Natural killer cell (primary cell): ENCODE measurements around the gene ANKRD17. TPM values are rescaled to one million over a fixed set of nuclear protein-coding genes. Genes with fewer than 3 reads are reported as not detected.

Experiments
- ATAC-seq, 3 donors: fragments of 150-1000 bp in 2 of 3; fragments of 200-7000 bp in 1 of 3; cut with Tn5 transposase; 1 replicate in 1 of 3; 2 replicates in 2 of 3; pipeline ENCODE4 v1.10.0; 2021; ENCODE audit warnings: mild to moderate bottlenecking in 2 of 3, moderate library complexity in 2 of 3
- DNase-seq, 2 donors: peaks; one replicate each; pipeline versions ENCODE4 v3.0.0 to v3.0.0-alpha.2; 2013 to 2021; ENCODE audit warnings: mixed read lengths in 1 of 2
- H3K27ac ChIP-seq: one replicate; pipeline ENCODE4 v1.5.1; 2013; ENCODE audit warnings: mild to moderate bottlenecking, low read length
- H3K27me3 ChIP-seq: one replicate; pipeline ENCODE4 v1.6.1; 2013; ENCODE audit warnings: low read length; ENCODE audit not compliant: control insufficient read depth, insufficient read depth
- H3K36me3 ChIP-seq: one replicate; pipeline ENCODE4 v1.6.1; 2013; ENCODE audit warnings: low read length; ENCODE audit not compliant: control insufficient read depth, insufficient read depth
- H3K4me1 ChIP-seq: one replicate; pipeline ENCODE4 v1.6.1; 2013; ENCODE audit warnings: low read length; ENCODE audit not compliant: control insufficient read depth, insufficient read depth
- H3K4me3 ChIP-seq: one replicate; pipeline ENCODE4 v1.5.1; 2013; ENCODE audit warnings: low read length
- H3K9me3 ChIP-seq: one replicate; pipeline ENCODE4 v1.6.1; 2013; ENCODE audit warnings: low read length; ENCODE audit not compliant: control insufficient read depth, insufficient read depth
- H3K27ac Mint-ChIP-seq, 2 donors: one replicate each; pipeline ENCODE4 v1.8.0; 2022; ENCODE audit warnings: mild to moderate bottlenecking in 2 of 2, mixed read lengths in 2 of 2, moderate library complexity in 1 of 2
- H3K27me3 Mint-ChIP-seq, 2 donors: one replicate each; pipeline ENCODE4 v1.8.0; 2022; ENCODE audit warnings: low read depth in 2 of 2, mixed read lengths in 2 of 2
- H3K36me3 Mint-ChIP-seq: one replicate; pipeline ENCODE4 v1.8.0; 2022; ENCODE audit warnings: mixed read lengths
- H3K4me1 Mint-ChIP-seq, 2 donors: one replicate each; pipeline ENCODE4 v1.8.0; 2022; ENCODE audit warnings: mixed read lengths in 2 of 2
- H3K4me3 Mint-ChIP-seq: one replicate; pipeline ENCODE4 v1.8.0; 2022; ENCODE audit warnings: mild to moderate bottlenecking, moderate library complexity, mixed read lengths
- H3K9me3 Mint-ChIP-seq, 2 donors: one replicate each; pipeline ENCODE4 v1.8.0; 2022; ENCODE audit warnings: mixed read lengths in 2 of 2
- CTCF ChIP-seq: fragments of 200-600 bp; IDR thresholded peaks from one replicate; pipeline ENCODE4 v1.8.0; 2022; ENCODE audit warnings: antibody characterized with exemption
- WGBS: methylation state at CpG from one replicate; pipeline ENCODE4 v1.1.7; 2013; ENCODE audit warnings: missing lambda C conversion rate; ENCODE audit not compliant: insufficient coverage; 5-methylcytosine and 5-hydroxymethylcytosine counted together
- intact Hi-C: fragments of 100-400 bp; cut with micrococcal nuclease; formaldehyde crosslinking; loops from one replicate; pipeline ENCODE4 v1.14.2; 2022
- total RNA-seq, 4 donors: library from RNA; stranded (reverse); fragments of 120-200 nt in 1 of 4; gene quantifications; one replicate each; pipeline versions ENCODE4 v1.2.3 to v1.2.4, GENCODE V29; 2013 to 2022

Gene ANKRD17
- total RNA-seq, 3 donors from 2014 or later (not counting 1 experiment from before 2014, with no cell fraction given), result 51.8 to 70.2 (median 63.0) TPM

- H3K27me3 ChIP-seq, result no peaks in the 10 kb centered on the region
- peak overlapping the region; percentile 98 for H3K27ac ChIP-seq
- intact Hi-C loops, result loop anchor here (2.0 kb wide), 1 partner anchor 17 kb away; no protein-coding TSS in a partner anchor
- Mint-ChIP-seq H3K36me3 (no peaks in the 10 kb centered on the region), H3K4me3 (peak overlapping the region; percentile 97), H3K4me1 (peaks cover 32 to 38% of the 10 kb centered on the region in 2 donors), H3K27ac (peak overlapping the region; percentile 97 to 99), H3K27me3 (no peaks in the 10 kb centered on the region), H3K9me3 (no peaks in the 10 kb centered on the region)
- ATAC-seq, result no peak
- peaks cover 9% of the 10 kb centered on the region for H3K4me1 ChIP-seq
- no peak for TF ChIP-seq CTCF
- no peaks in the 10 kb centered on the region for H3K9me3 ChIP-seq
- WGBS, result 40% methylated on average over 4 of the region's 4 CpGs
- DNase-seq, result peak in 1 of 2 donors; percentile 50
- peak overlapping the region; percentile 89 for H3K4me3 ChIP-seq
- H3K36me3 ChIP-seq, result peaks cover 14% of the 10 kb centered on the region
These were observed 190.6 kb downstream of the ANKRD17 start for GRCh38 chr4:73067971-73068394.

- Mint-ChIP-seq H3K36me3 (no peaks in the 10 kb centered on the region), H3K27ac (peak overlapping the region; percentile 97 to 99), H3K4me3 (no peak overlapping the region), H3K4me1 (peaks cover 32 to 38% of the 10 kb centered on the region in 2 donors), H3K9me3 (no peaks in the 10 kb centered on the region), H3K27me3 (no peaks in the 10 kb centered on the region)
- no peaks in the 10 kb centered on the region for H3K9me3 ChIP-seq
- H3K27me3 ChIP-seq, result no peaks in the 10 kb centered on the region
- 89% methylated on average over 2 of the region's 2 CpGs for WGBS
- no peak overlapping the region for H3K4me3 ChIP-seq
- intact Hi-C loops, result no loop called here
- peak overlapping the region; percentile 98 for H3K27ac ChIP-seq
- DNase-seq (peak in 1 of 2 donors; percentile 81), ATAC-seq (no peak)
- H3K4me1 ChIP-seq, result peaks cover 9% of the 10 kb centered on the region
- TF ChIP-seq CTCF, result no peak
- peaks cover 23% of the 10 kb centered on the region for H3K36me3 ChIP-seq
These were observed 191.7 kb downstream of the ANKRD17 start for GRCh38 chr4:73066928-73067327.

- intact Hi-C loops, result no loop called here
- H3K4me3 ChIP-seq, result no peak overlapping the region
- H3K4me1 ChIP-seq, result peaks cover 9% of the 10 kb centered on the region
- no peaks in the 10 kb centered on the region for H3K9me3 ChIP-seq
- H3K36me3 ChIP-seq, result peaks cover 27% of the 10 kb centered on the region
- H3K27me3 ChIP-seq, result no peaks in the 10 kb centered on the region
- DNase-seq, result no peak
- H3K27ac ChIP-seq, result no peak overlapping the region
- Mint-ChIP-seq H3K27ac (peak overlapping the region; percentile 68 to 99), H3K27me3 (no peaks in the 10 kb centered on the region), H3K4me3 (no peak overlapping the region), H3K4me1 (peaks cover 32 to 38% of the 10 kb centered on the region in 2 donors), H3K9me3 (no peaks in the 10 kb centered on the region), H3K36me3 (peaks cover under 1% of the 10 kb centered on the region)
- no peak for TF ChIP-seq CTCF
- ATAC-seq, result no peak
- 95% methylated on average over 2 of the region's 3 CpGs for WGBS
These were observed 192.2 kb downstream of the ANKRD17 start for GRCh38 chr4:73066445-73066844.

- no peak for ATAC-seq
- no peak for DNase-seq
- peaks cover 25 to 32% of the 10 kb centered on the region in 2 donors for H3K4me1 Mint-ChIP-seq
- no peak for TF ChIP-seq CTCF
- H3K9me3 ChIP-seq, result no peaks in the 10 kb centered on the region
- no peak overlapping the region for H3K27ac ChIP-seq
- H3K4me1 ChIP-seq, result peaks cover 9% of the 10 kb centered on the region
- no peaks in the 10 kb centered on the region for H3K27me3 Mint-ChIP-seq
- WGBS, result 91% methylated on average over 4 of the region's 4 CpGs
- H3K4me3 ChIP-seq, result no peak overlapping the region
- H3K36me3 ChIP-seq, result peaks cover 42% of the 10 kb centered on the region
- peak overlapping the region in 1 of 2 donors; percentile 5 for H3K27ac Mint-ChIP-seq
- intact Hi-C loops, result no loop called here
- H3K4me3 Mint-ChIP-seq, result no peak overlapping the region
- H3K36me3 Mint-ChIP-seq, result peaks cover 8% of the 10 kb centered on the region
- no peaks in the 10 kb centered on the region for H3K27me3 ChIP-seq
- H3K9me3 Mint-ChIP-seq, result no peaks in the 10 kb centered on the region
These were observed 194.1 kb downstream of the ANKRD17 start for GRCh38 chr4:73064536-73064935.
